CMK (cell line): ENCODE measurements around the gene PAPSS2.
A peak's percentile ranks its signal among the peaks of the same experiment; 100 is the strongest.
"Not testable (repeated sequence)": the region's sequence is repeated elsewhere in the genome, so short reads cannot be mapped to it uniquely, and the experiment has no call there.

Source experiments
- DNase-seq: peaks from one replicate; pipeline ENCODE4 v3.0.0-alpha.2; 2010; ENCODE audit warnings: low read depth

PAPSS2 gene

GRCh38 chr10:87642988-87643387 lies 16.7 kb upstream of the PAPSS2 start:
- DNase-seq, result no peak

GRCh38 chr10:87643920-87644319 lies 15.8 kb upstream of the PAPSS2 start:
- DNase-seq, result no peak

GRCh38 chr10:87644500-87644899 lies 15.2 kb upstream of the PAPSS2 start:
- not testable (repeated sequence) for DNase-seq

- DNase-seq, result no peak
These were observed 13.3 kb upstream of the PAPSS2 start for GRCh38 chr10:87646192-87646909.

GRCh38 chr10:87646935-87647334 lies 12.7 kb upstream of the PAPSS2 start:
- DNase-seq, result no peak

GRCh38 chr10:87650838-87651589 lies 8.7 kb upstream of the PAPSS2 start:
- no peak for DNase-seq

GRCh38 chr10:87651801-87652200 lies 7.9 kb upstream of the PAPSS2 start:
- no peak for DNase-seq

GRCh38 chr10:87652261-87652660 lies 7.4 kb upstream of the PAPSS2 start:
- DNase-seq, result no peak

GRCh38 chr10:87654212-87654611 lies 5.5 kb upstream of the PAPSS2 start:
- DNase-seq, result no peak

GRCh38 chr10:87656431-87657072 lies 3.1 kb upstream of the PAPSS2 start:
- no peak for DNase-seq

- DNase-seq, result no peak
These were observed 2.3 kb upstream of the PAPSS2 start for GRCh38 chr10:87657371-87657770.

- no peak for DNase-seq
These were observed 1.3 kb upstream of the PAPSS2 start for GRCh38 chr10:87658321-87658795.

- no peak for DNase-seq
These were observed 671 bp upstream of the PAPSS2 start for GRCh38 chr10:87658858-87659555.

GRCh38 chr10:87660484-87661133 lies 931 bp downstream of the PAPSS2 start:
- DNase-seq, result peak; percentile 12

GRCh38 chr10:87661861-87662785 lies 2.4 kb downstream of the PAPSS2 start:
- DNase-seq, result no peak

GRCh38 chr10:87664276-87664701 lies 4.6 kb downstream of the PAPSS2 start:
- DNase-seq, result no peak

- no peak for DNase-seq
These were observed 7.8 kb downstream of the PAPSS2 start for GRCh38 chr10:87667493-87667892.

GRCh38 chr10:87668324-87669074 lies 8.8 kb downstream of the PAPSS2 start:
- DNase-seq, result no peak

- DNase-seq, result no peak
These were observed 10.1 kb downstream of the PAPSS2 start for GRCh38 chr10:87669752-87670151.

- DNase-seq, result no peak
These were observed 10.9 kb downstream of the PAPSS2 start for GRCh38 chr10:87670586-87670985.
